HG03460 (cell line): ENCODE data around the gene ABCC8.

Experiments used
- ATAC-seq: cut with Tn5 transposase; IDR thresholded peaks from one replicate; pipeline ENCODE4 v1.9.1; 2021; ENCODE audit not compliant: unreplicated experiment

ABCC8 gene

GRCh38 chr11:17476317-17477083 lies at the start of gene ABCC8:
Gene ABCC8, minus strand, starts transcription at chr11:17476845. Its CDS starts 69 bp downstream, at chr11:17476776.
- no peak for ATAC-seq

GRCh38 chr11:17526326-17526725 lies 49.7 kb upstream of the ABCC8 start:
- no peak for ATAC-seq

GRCh38 chr11:17525570-17525969 lies 48.9 kb upstream of the ABCC8 start:
- ATAC-seq: no peak

DNA sequence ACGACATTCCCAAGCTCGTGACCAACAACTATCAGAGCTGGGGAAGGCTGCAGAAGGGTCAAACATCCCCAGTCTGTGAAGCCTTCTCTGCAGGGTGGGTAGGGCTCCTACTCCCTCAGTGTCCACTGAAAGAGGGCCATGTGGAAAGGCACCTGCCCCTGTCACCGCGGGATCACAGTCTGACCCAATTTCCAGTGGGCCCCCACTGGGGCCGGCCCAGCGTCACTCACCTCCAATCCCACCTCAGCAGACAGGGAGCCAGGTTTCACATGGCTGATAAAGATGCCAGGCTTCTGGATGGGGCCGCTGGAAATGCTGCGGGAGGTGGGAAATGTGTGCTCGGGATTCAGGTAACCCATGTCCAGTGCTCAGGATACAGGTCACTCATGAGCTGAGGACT lies 47.6 kb upstream of the ABCC8 start:
- ATAC-seq: no peak

DNA sequence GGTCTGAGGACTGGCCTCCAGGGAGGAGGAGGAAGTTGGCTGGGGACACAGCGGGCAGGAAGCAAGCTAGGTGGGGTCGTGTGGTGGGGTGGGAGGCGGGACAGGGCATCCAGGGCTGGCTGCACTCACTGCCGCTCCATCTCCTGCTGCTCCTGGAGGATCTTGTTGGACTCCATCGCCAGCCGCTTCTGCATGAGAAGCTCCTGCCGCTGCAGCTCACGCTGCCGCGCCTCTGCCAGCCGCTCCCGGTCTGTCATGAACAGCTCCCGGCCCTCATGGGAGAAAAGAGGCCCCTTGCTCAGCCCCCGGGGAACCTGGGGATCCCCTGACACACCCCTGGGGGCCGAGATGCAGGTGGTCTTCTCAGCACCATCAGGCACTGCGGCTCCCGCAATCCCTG lies 46.0 kb upstream of the ABCC8 start:
- no peak for ATAC-seq

DNA sequence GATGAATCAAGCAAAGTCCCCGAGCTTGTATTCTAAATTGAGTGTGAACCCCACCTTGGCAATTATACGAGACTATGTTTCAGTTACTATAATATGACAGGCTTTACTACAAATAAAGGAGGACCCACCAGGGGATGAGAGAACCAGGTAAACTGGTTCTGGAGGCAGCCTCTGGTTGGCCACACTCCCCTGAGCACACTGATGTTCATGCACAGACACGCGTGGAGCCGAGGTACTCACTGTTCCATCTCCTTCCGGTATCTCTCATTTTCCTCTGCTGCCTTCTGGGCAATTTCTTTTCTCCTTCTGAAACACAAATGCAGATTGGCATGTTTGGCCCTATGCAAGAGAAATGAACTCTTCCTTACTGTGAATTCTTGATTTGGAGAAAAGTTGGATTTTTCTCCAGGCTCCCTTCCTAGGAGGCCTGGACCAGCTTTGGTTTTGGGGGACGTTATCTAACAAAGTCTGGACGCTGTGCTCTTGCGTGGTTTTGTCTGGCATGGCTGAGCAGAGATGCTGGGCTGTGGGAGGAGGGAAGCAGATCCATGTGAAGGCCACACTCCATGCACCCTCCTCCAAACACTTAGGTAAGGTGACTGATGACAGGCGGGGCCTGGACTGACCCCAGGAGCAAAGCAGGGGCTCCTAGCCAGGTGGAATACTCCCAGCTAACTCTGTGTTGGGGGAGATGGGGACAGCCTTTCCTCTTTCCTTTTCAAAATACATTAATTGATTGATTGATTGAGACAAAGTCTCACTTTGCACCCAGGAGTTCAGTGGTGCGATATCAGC lies 44.7 kb upstream of the ABCC8 start:
- ATAC-seq: no peak

GRCh38 chr11:17519061-17519885 lies 42.6 kb upstream of the ABCC8 start:
- no peak for ATAC-seq

- no peak for ATAC-seq
These were observed 41.7 kb upstream of the ABCC8 start for GRCh38 chr11:17518366-17518765.

GRCh38 chr11:17517186-17517585 lies 40.5 kb upstream of the ABCC8 start:
- ATAC-seq: no peak

- no peak for ATAC-seq
These were observed 40.0 kb upstream of the ABCC8 start for GRCh38 chr11:17516551-17517150.

GRCh38 chr11:17515443-17516176 lies 39.0 kb upstream of the ABCC8 start:
- no peak for ATAC-seq

DNA sequence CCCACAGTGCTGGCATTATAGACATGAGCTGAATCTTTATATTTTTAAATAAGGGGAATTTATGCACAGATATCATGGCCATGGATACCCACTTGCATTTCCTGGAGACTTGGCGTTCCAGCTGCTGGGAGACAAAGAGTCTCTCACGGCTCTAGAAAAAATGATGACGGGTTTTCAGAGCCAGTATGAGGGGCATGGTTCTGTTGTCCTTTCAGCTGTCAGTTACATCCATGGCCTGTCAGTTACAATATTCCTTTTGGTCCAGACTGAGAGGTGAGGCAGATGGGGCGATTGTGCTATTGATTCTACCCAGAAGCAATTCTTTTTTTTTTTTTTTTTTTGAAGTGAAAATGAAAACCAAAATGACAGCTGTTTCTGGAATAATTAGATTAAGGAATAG lies 37.8 kb upstream of the ABCC8 start:
- ATAC-seq: no peak

DNA sequence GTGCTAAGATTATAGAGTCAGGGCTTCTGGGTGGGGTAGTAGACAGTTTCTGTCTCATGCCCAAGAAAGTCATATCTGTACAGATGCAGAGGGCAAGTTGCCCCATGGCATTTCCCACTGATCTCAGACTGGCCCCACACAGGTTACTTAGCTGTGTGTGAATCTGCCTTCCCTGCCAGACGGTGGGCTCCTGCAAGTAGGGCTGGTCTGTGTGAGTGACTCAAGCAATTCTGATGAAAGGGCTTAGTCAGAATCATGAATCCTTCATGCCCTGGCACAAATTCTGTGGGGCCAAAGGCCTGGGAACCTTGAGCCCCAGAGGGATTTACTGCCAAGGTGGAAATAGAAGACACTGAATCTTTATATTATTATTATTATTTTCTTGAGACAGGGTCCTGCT lies 37.2 kb upstream of the ABCC8 start:
- ATAC-seq: no peak

- ATAC-seq: no peak
These were observed 35.5 kb upstream of the ABCC8 start for GRCh38 chr11:17512101-17512500.

DNA sequence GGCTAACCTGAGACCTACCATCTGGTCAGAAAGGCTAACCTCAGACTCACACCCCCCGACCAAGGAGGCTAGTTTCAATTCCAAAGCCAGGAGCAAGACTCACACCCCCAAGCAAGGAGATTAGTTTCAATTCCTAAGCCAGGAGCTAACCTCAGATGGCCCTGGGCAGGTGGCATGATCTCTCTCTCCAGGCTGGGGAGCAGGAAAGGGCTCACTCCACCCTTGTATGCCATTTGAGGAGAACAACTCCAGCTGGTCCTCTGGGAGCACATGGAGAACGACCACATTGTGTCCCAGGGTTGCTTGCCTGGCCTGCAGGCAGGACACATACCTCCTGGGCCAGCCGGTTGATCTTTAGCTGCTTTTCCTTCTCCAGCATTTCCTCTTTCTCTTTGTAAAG lies 34.9 kb upstream of the ABCC8 start:
- ATAC-seq: no peak

DNA sequence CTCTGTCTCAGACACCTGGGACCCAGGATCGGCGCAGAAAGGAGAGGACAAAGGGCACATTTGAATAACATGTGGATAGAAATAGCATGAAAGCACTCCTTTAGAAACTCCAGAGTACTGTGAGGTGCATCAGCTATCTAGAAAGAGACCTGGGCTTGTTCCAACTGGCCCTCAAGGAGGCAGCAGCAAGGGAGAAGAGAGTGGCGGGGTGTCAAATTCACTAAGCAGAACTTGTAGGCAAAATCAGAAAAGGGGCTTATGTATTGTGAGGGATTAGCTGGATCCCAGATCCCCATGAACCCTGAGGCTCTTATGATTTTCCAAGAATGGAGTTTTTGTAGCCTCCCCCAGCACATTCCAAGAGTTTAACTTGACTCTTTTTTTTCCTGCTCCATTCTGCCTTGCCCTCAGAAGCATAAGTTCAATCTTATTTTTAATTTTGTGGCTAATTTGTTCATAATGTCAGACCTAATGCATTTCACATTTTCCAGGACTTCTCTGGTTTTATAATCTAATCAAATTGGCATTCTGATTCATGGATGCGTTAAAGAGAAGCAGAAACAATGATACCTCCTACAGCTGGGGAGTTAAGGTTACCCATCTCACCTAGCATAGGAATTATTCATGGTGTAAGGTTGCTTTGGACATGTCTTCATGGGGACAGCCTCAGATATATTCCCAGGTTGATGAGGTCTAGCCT lies 34.0 kb upstream of the ABCC8 start:
- no peak for ATAC-seq

DNA sequence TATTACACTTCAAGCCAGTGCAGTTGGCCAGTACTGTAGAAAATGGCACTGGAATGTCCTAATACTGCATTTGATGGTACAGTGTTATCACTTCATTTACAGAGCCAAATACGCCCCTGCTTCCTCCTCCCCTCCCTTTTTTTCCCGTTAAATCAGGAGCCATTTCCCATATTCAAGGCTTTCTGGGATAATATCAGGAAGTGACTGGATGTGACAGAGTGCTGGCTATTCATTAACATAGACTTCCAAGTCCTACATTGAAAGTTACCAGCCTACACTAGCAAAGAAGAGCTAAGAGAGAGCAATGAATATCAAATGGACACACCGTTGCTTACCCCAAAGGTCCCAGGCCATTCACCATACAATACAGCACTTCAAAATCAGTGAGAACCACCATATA lies 32.1 kb upstream of the ABCC8 start:
- ATAC-seq: no peak

DNA sequence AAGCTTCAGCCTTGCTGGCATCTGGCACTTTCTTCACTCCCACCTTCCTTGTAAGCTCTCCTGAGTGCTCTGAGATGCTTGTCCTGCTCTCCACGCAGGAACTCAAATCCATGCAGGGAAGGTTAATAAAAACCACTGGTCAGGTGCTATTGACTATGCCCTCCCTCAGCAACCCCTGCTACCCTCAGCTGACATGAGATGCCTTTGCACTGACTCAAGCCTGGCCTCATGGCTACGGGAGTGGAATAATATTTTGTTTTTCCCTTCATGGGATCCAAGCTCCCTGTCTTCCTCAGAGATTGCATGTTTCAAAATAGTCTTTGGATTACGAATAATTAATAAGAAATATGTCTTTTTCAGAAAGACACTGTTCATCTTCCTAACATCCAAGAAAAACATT lies 31.7 kb upstream of the ABCC8 start:
- no peak for ATAC-seq

GRCh38 chr11:17507773-17508172 lies 31.1 kb upstream of the ABCC8 start:
- ATAC-seq: no peak

DNA sequence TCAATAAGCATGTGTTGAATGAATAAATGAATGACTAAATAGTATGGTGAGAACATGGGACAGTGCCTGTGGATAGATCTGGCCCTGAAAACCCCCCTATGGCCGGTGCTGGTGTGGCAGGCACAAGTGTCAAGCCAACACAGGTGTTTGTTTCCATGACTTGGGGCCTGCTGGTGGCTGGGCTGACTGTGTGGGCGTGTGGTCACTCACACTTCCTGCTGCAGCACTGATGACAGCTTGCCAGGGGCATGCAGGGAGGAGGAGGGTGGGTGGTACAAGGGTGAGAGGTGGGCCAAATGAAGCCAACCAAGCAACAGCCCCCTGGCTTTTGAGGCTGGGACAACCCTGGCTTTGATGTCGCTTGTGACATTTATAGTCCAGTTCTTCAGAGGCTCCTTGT lies 30.3 kb upstream of the ABCC8 start:
- peak; percentile 52 for ATAC-seq
